NCI-H1048 (cell line): ENCODE results near the gene SMIM14.
"Not testable (repeated sequence)": the region's sequence is repeated elsewhere in the genome, so short reads cannot be mapped to it uniquely, and the experiment has no call there.

Source experiments
- DNase-seq: peaks from one replicate; lab custom pipeline; 2025; lab: John Stamatoyannopoulos, UW

Gene SMIM14

DNA sequence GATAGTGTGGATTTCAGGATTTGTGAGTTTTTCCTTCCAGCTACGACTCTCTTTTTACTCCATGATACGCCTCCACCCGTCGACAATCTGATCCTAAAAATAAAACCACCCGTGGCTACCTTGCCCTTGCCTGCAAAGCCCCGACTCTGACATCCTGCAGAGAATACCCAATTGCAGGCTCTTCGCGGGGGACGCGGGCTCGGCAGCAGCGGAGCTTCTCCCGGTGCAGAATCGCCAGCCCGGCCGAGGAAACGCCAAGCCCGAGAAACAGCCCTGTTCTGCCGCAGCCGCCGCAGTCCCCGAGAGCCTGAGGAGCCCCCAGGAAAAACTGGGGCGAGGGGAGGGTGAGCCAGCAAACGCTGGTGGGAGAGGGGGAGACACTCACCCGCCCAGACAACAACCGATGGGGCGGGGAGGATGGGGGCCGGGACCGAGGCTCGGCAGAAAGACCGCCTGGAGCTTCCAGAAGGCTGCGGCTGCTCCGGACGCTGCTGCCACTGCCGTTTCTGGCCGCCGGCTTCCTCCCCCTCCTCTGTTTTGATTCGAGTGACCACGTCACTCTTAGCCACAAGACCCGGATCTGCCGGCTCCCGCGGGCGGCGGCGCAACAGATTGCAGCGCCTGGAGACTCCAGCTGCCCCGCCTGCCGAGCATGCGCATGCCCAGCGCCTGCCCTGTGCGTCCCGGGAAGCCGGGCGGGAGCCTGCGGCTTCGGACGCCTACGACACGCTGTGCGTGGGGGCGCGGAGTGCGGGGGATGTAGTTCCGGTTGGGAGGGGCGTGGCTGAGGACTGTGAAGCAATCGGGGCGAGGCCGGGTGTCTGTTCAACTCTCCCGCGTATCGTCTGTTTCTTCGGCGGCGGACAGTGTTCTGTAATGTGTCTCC lies at the start of gene SMIM14:
TSS of gene SMIM14 (minus strand) at position 512 of the 886 bp plus-strand sequence. CDS start 33,720 bp downstream, outside the sequence.
- DNase-seq: peak; percentile 97

DNA sequence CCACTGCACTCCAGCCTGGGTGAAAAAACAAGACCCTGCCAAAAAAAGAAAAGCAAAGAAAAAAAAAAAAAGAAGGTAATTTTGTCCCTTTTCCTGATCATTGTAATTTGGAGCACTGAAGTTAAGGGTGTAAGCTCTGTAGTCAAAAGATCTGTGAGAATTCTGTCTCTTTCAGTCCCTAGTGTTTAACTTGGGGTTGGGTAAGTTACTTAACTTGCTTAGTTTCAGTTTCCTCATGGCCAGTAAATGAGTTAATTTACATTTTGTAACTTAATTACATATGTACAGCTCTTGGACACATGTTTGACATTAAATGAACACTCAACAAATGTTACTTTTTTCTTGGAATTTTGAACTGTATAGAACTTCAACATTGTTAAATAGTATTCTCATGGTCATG lies 48.3 kb upstream of the SMIM14 start:
- no peak for DNase-seq

DNA sequence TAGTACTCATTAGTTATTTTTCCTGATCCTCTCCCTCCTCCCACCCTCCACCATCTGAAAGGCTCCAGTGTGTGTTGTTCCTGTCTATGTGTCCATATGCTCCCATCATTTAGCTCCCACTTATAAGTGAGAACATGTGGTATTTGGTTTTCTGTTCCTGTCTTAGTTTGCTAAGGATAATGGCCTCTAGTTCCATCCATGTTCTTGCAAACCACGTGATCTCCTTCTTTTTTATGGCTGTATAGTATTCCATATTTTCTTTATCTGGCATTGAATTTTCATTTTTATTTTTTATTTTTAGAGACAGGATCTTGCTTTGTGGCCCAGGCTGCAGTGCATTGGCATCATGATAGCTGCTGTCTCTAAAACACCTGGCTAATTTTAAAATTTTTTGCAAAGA lies 47.3 kb upstream of the SMIM14 start:
- no peak for DNase-seq

DNA sequence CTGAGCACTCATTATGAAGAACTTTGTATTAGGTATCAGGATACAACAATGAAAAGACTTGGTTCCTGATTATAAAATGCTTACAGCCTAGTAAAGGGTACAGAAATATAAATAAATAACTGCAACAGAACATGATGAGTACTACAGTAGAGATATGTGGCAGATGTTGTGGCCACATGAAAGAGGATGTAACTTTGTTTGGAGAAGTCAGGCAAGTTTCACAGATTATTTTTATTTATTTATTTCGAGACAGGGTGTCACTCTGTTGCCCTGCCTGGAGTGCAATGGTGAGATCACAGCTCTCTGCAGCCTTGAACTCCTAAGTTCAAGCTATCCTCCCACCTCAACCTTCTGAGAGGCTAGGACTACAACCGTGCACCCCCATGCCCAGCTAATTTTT lies 43.5 kb upstream of the SMIM14 start:
- no peak for DNase-seq

DNA sequence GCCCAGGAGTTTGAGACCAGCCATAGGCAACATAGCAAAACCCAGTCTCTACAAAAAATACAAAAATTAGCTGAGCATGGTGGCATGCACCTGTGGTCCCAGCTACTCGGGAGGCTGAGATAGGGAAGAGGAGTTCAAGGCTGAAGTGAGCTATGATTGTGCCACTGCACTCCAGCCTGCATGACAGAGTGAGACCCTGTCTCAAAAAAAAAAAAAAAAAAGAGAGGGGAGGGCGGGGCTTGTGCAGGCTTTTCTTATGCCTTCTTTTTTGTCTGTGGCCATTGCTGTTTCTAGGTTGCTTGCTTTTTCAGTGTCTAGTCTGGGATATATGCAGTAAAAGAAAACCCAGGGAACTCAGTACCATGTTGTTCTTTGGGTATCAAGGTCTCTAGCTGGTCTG lies 42.3 kb upstream of the SMIM14 start:
- not testable (repeated sequence) for DNase-seq

DNA sequence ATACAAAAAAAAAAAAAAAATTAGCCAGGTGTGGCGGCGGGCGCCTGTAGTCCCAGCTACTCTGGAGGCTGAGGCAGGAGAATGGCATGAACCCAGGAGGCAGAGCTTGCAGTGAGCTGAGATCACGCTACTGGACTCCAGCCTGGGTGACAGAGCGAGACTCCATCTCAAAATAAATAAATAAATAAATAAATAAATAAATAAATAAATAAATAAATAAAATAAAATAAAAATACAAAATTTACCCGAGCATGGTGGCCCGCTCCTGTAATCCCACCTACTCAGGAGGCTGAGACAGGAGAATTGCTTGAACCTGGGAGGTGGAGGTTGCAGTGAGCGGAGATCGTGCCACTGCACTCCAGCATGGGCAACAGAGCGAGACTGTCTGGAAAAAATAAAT lies 37.0 kb upstream of the SMIM14 start:
- DNase-seq: not testable (repeated sequence)

DNA sequence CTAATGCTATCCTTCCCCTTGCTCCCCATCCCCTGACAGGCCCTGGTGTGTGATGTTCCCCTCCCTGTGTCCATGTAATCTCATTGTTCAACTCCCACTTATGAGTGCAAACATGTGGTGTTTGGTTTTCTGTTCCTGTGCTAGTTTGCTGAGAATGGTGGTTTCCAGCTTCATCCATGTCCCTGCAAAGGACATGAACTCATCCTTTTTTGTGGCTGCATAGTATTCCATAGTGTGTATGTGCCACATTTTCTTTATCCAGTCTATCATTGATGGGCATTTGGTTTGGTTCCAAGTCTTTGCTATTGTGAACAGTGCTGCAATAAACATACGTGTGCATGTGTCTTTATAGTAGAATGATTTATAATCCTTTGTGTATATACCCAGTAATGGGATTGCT lies 31.6 kb upstream of the SMIM14 start:
- DNase-seq: not testable (repeated sequence)

DNA sequence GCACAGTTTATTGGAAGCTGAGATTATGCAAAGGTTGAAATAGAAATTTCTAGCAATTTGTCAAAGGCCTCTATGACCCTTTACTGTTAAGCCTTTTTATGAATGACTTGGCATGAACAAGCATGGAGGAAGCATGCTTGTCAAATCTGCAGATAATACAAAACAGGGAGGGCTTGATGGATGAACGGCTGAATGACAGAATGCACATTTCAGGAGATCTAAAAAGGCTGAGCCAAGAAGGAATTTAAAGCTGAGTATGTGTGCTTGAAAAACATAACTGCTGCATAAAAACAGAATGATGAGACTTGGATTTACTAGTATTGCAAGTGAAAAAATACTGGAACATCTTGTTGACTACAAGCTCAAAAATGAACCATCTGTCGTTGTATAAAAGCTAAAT lies 30.2 kb upstream of the SMIM14 start:
- no peak for DNase-seq

DNA sequence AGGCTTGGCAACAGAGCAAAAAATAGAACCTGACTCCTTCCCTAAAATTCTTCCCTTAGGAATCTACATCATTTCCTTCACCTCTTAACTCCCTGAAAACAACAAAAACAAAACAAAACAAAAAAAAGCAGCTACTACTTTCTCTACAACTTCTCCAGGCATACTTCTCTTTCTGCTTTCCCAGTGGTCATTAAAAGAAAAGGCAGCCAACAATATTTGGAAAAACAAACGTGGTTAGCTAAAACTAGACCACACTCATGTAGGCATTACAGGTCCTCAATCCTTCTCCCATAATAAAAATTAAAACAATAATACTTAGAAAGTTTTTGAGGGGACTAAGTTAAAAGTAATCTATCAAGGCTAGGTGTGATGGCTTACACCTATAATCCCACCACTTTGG lies 29.0 kb upstream of the SMIM14 start:
- no peak for DNase-seq

DNA sequence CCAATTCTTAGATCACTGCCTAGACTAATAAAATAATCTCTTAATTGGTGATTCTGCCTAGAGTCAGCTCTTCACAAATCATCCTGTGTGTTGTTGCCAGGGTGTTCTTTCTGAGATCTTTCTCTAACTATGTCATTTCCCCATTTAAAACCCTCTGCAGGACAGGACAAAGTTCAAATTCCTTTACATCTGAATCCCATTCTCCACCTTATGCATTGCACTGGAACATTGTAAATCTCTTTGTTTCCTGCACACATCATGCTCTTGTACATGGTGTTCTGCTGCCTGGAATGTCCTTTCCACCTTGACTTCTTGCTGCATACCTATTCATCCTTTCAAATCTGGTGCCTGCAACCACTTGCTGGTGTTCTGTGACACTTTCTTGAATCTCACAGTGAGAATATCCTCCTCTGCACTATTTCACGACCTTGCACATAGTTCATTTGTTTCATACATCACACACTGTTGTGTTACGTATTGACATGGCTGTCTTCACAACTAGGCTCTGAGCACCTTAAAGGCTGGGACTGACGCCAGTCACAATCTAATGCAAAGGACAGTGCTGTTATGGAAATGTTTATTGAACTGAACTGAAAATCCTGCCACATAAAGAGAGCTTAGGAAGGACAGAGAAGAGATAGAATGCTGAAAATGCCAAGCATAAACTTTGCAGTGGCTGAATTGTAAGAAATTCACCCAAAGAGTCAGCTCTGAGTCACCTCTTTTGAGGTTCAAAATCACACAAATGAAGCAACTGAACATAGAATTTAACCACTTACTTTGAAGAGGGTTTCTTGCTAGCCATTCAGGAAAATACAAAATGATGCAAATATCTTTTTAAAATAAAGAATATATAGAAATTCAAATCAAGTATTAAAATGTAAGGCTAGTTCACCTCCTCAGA lies 26.4 kb upstream of the SMIM14 start:
- DNase-seq: no peak

DNA sequence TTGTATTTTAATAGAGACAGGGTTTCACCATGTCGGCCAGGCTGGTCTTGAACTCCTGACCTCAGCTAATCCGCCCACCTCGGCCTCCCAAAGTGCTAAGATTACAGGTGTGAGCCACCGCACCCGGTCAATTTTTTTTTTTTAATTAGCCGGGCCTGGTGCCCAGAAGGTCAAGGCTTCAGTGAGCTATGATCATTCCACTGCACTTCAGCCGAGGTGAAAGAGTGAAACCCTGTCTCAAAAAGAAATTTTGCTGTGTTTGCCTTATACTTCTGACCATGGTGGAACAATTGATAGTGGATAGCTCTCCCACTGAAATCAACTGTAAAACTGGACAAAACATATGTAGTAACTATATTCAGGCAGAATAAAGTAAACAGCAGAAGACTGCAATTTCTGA lies 24.0 kb upstream of the SMIM14 start:
- DNase-seq: no peak

DNA sequence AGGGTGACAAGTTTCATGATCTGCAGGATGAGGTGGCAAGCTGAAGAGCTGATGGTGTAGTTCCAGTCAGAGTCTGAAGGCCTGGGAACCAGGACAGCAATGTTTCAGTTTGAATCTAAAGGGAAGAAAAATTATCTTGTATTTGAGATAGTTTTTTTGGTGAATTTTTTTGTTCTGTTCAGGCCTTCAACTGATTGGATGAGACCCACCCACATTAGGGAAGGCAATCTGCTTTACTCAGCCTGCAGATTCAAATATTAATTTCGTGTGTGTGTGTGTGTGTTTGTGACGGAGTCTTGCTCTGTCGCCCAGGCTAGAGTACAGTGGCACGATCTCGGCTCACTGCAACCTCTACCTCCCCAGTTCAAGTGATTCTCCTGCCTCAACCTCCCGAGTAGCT lies 22.1 kb upstream of the SMIM14 start:
- DNase-seq: no peak

DNA sequence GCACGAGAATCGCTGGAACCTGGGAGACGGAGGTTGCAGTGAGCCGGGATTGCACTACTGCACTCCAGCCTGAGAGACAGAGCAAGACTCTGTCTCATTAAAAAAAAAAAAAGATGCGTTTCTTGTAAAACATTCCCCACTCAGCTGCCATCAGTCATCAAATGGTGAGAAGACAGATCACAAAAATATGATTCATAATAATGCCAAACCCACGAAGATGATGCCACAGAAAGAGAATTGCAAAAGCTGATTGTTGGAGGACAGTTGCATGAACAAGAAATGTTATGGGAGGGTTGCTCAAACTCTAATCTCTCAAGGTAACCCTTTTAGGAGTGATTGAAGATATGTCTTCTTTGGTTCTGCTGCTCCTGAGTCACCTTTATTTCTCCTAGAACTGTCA lies 21.4 kb upstream of the SMIM14 start:
- no peak for DNase-seq

DNA sequence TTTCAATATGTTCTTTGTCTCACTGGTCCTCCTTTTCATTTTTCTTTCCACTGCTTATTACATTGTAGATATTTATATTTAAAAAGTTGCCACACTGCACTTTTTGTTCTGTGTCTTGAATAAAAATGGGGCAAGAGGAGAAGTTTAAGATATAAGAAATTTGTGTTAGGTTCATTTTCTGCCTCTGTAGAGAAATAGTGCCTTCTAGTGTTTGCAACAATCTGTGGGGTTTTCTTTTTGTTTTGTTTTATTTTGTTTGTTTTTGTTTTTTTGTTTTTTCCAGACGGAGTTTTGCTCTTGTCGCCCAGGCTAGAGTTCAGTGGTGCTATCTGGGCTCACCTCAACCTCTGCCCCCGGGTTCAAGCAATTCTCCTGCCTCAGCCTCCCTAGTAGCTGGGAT lies 20.1 kb upstream of the SMIM14 start:
- no peak for DNase-seq

DNA sequence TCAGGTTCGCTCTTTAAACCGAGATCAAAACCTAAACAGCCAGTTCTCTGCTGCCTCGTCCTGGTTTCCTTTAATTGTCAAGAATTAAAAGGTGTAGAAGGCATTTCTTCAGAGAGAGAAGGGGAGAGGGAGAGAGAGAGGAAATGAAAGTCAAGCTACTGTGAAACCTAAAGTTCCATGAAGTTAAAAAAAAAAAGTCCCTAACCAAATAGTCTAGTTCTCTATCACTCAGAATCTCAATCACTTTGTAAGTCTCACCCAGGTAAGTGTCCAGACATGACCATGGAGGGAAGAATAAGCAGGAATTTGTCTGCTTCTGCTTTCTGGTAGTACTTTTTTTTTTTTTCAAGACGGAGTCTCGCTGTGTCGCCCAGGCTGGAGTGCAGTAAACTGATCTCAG lies 18.8 kb upstream of the SMIM14 start:
- no peak for DNase-seq

DNA sequence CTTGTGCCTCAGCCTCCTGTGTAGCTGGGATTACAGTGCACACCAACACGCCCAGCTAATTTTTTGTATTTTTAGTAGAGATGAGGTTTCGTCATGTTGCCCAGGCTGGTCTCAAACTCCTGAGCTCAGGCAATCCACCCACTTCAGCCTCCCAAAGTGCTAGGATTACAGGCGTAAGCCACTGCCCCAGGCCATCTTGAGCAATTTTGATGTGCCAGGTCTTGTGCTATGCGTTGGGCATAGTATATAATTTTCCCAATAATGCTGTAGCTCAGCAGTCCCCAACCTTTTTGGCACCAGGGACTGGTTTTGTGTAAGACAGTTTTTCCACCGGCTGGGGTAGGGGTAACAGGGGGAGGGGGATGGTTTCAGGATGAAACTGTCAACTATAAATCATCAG lies 18.0 kb upstream of the SMIM14 start:
- not testable (repeated sequence) for DNase-seq

DNA sequence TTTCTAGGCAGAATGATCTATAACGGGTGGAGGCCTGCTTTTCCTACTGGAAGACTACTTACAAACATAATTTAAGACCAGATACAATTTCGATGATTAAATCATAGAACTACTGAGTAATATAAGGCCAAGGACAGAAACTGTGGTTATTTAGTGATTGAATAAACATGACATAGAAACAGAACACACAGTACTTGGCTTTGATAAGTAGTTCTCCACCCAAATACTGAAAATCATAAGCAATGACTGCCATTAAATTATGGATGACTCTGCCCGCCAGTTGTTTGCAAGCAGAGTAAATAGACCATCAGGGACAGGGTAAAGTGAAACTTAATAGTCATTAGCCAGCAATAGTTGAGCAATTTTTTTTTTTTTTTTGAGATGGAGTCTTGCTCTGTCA lies 17.2 kb upstream of the SMIM14 start:
- DNase-seq: no peak

DNA sequence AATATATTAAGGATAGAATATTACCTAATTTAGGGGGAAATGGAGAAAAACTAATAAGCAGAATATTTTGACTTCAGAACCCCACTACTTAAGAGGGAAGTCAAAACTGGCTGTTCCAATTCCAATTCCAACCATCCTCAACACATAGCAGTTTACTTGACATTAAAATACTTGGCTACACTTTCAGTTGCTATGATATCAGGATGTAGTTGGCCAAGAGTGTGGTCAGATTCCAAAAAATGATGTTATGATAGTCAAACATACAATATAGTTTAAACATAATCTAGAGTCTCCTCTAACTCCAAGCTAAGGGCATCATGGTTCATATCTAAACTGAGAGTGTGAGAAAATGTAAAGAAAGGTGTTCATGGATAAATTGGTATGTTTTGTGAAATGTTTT lies 16.5 kb upstream of the SMIM14 start:
- no peak for DNase-seq

DNA sequence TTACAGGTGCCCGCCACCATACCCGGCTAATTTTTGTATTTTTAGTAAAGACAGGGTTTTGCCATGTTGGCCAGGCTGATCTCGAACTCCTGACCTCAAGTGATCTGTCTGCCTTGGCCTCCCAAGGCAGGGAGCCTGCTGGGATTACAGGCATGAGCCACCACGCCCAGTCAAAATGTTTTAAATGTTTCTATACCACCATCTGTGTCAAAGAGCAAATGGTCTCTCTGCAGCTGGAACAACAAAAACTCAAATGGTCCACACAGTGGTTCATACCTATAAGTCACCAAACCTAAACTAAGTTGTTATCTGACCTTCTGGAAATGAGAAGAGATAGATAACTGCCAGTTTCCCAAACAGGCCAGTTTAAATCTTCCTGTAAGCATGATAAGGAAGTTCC lies 12.9 kb upstream of the SMIM14 start:
- DNase-seq: not testable (repeated sequence)

DNA sequence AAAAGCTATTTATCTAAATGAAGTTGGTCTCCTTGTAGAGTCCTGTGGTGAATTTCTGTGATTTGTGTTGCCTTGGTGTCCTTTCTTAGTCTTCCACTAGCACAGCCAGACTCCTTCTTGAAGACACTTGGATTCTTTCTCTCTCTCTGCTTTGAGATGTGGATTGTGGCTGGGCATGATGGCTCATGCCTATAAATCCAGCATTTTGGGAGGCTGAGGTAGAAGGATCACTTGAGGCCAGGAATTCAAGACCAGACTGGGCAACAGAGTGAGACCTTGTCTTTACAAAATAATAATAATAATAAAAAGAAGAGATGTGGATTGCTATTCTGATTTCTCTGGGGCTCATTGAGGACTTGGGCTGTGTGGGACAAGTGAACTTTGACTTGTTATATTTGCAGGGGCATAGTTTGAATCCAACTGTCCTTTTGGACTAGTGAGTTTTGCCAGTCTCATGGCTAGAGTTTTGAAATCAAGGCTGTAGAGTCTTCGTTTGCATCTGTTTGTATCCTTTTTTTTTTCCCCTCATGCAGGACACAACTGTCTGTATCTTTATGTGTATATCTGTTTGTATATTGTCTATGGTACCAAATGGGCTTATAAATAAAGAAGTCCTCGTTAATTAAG lies 11.1 kb upstream of the SMIM14 start:
- no peak for DNase-seq

DNA sequence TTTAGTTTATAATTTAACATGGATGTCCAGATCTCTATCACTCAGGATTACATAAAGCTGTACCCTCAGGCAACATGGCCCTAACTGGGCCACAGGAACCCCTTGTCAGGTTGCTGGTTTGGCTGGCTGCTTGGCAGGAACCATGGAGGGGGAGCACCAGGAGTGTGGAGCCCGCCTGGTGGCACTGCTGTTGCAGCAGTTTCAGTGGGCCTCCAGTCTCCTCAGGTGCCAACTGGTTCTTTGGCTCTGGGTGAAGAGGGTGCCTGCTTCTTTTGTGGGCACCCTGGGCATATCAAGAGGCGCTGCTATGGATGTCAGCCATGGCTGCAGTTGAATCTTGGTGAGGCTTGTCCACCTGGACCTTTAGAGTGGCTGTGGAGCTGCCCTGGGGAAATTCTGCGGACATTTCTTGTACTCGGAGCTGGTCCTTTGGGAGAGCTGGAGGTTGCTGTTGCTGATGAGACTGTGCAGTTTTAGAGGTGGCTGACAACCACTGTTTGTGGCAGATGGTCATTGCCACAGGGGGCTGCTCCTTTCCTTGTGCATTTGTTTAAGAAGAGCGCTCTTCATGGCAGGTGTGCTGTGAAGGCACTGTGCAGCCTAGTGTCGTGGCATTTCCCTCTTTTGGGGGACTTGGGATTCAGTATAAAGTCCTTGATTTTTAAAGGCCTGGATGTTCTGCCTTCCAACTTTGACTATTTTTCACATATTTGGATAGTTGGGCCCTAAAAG lies 10.3 kb upstream of the SMIM14 start:
- no peak for DNase-seq

DNA sequence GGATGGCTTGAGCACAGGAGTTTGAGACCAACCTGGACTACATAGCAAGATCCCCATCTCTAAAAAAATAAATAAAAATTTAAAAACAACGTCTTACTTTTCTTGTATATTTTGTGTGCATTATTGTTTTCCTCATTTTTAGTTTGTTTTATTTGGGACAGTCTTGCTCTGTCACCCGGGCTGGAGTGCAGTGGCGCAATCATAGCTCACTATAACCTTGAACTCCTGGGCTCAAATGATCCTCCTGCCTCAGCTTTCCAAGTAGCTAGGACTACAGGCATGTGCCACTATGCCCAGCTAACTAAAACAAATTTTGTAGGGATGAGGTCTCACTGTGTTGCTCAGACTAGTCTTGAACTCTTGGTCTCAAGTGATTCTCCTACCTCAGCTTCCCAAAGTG lies 9.5 kb upstream of the SMIM14 start:
- DNase-seq: no peak
